ENCODE measurements around the gene CHRNB1. TPM values are rescaled to one million over a fixed set of nuclear protein-coding genes. Genes with fewer than 3 reads are reported as not detected.
A peak's percentile ranks its signal among the peaks of the same experiment; 100 is the strongest.

CHRNB1 gene
- total RNA-seq, 4 donors from 2014 or later, result 6.5 to 16.0 (median 13.5) TPM

- Histone ChIP-seq H3K4me3 (no peak overlapping the region), H3K36me3 (peaks cover 0 to 57% (median 9%) of the 10 kb centered on the region in 3 donors), H3K4me1 (peaks cover 0 to 64% (median 21%) of the 10 kb centered on the region in 4 donors), H3K27me3 (no peaks in the 10 kb centered on the region), H3K9me3 (no peaks in the 10 kb centered on the region), H3K27ac (peak overlapping the region in 3 of 4 donors; percentile 27 to 88 (median 77))
- TF ChIP-seq EP300 (IDR thresholded peaks at IDR 0.05), result no peak
- no peak for TF ChIP-seq POLR2A (IDR thresholded peaks at IDR 0.05)
- no peak for TF ChIP-seq CTCF (IDR thresholded peaks at IDR 0.05)
- no peak for DNase-seq (ENCODE audit: low spot score in 2 of 2)
- 88 to 91% methylated on average over 24 to 27 of the region's 33 CpGs for WGBS, 2 donors
Observed at GRCh38 chr17:7465597-7466275, 20.9 kb downstream of the CHRNB1 start.

- WGBS, 2 donors, result 69 to 78% methylated on average over 9 of the region's 9 CpGs
- Histone ChIP-seq H3K27ac (peak overlapping the region in 3 of 4 donors; percentile 27 to 88 (median 77)), H3K27me3 (no peaks in the 10 kb centered on the region), H3K4me1 (peaks cover 0 to 65% (median 21%) of the 10 kb centered on the region in 4 donors), H3K9me3 (no peaks in the 10 kb centered on the region), H3K4me3 (no peak overlapping the region), H3K36me3 (peaks cover 0 to 53% (median 9%) of the 10 kb centered on the region in 3 donors)
- no peak for TF ChIP-seq EP300 (IDR thresholded peaks at IDR 0.05)
- no peak for TF ChIP-seq POLR2A (IDR thresholded peaks at IDR 0.05)
- no peak for TF ChIP-seq CTCF (IDR thresholded peaks at IDR 0.05)
- no peak for DNase-seq (ENCODE audit: low spot score in 2 of 2)
Observed at GRCh38 chr17:7466318-7466638, 21.4 kb downstream of the CHRNB1 start.

GRCh38 chr17:7466639-7467341, 21.9 kb downstream of the CHRNB1 start:
- no peak overlapping the region for H3K4me3 ChIP-seq
- peaks cover 0 to 49% (median 9%) of the 10 kb centered on the region in 3 donors for H3K36me3 ChIP-seq
- H3K9me3 ChIP-seq, result no peaks in the 10 kb centered on the region
- 55 to 57% methylated on average over 16 of the region's 16 CpGs for WGBS, 2 donors
- H3K27me3 ChIP-seq, result no peaks in the 10 kb centered on the region
- peak in 1 of 2 donors; percentile 71 for DNase-seq (ENCODE audit: low spot score in 2 of 2)
- peaks cover 0 to 66% (median 21%) of the 10 kb centered on the region in 4 donors for H3K4me1 ChIP-seq
- peak overlapping the region in 3 of 4 donors; percentile 27 to 88 (median 77) for H3K27ac ChIP-seq
- TF ChIP-seq POLR2A (IDR thresholded peaks at IDR 0.05), result no peak
- peak in 1 of 2 donors; percentile 57 for TF ChIP-seq EP300 (IDR thresholded peaks at IDR 0.05)

GRCh38 chr17:7467498-7467897, 22.6 kb downstream of the CHRNB1 start:
- Histone ChIP-seq H3K4me3 (no peak overlapping the region), H3K36me3 (peaks cover 0 to 42% (median 8%) of the 10 kb centered on the region in 3 donors), H3K9me3 (no peaks in the 10 kb centered on the region), H3K4me1 (peaks cover 0 to 66% (median 21%) of the 10 kb centered on the region in 4 donors), H3K27ac (peak overlapping the region in 3 of 4 donors; percentile 5 to 88 (median 77)), H3K27me3 (no peaks in the 10 kb centered on the region)
- WGBS, 2 donors, result 78 to 85% methylated on average over 3 of the region's 3 CpGs
- DNase-seq (ENCODE audit: low spot score in 2 of 2), result no peak
- TF ChIP-seq EP300 (IDR thresholded peaks at IDR 0.05), result no peak

- Histone ChIP-seq H3K4me3 (no peak overlapping the region), H3K9me3 (no peaks in the 10 kb centered on the region), H3K27me3 (no peaks in the 10 kb centered on the region), H3K36me3 (peaks cover 0 to 34% (median 0%) of the 10 kb centered on the region in 3 donors), H3K4me1 (peaks cover 0 to 66% (median 21%) of the 10 kb centered on the region in 4 donors), H3K27ac (peak overlapping the region in 1 of 4 donors; percentile 33)
- no peak for TF ChIP-seq EP300 (IDR thresholded peaks at IDR 0.05)
- no peak for TF ChIP-seq POLR2A (IDR thresholded peaks at IDR 0.05)
- no peak for TF ChIP-seq CTCF (IDR thresholded peaks at IDR 0.05)
- no peak for DNase-seq (ENCODE audit: low spot score in 2 of 2)
- WGBS, 2 donors, result 92 to 93% methylated on average over 10 to 11 of the region's 11 CpGs
Observed at GRCh38 chr17:7468290-7468689, 23.4 kb downstream of the CHRNB1 start.

Measured in tibial nerve (tissue), 4 donors.